Embryonic facial prominence (tissue), 1 donor: ENCODE results near the gene TRAF3.
"Not testable (repeated sequence)": the region's sequence is repeated elsewhere in the genome, so short reads cannot be mapped to it uniquely, and the experiment has no call there.

Source experiments
- DNase-seq: peaks from one replicate; pipeline ENCODE4 v3.0.0-alpha.2; 2016; ENCODE audit errors: extremely low spot score

The TRAF3 gene

GRCh38 chr14:102751088-102751487 lies 26.2 kb upstream of the TRAF3 start:
- DNase-seq = no peak

DNA sequence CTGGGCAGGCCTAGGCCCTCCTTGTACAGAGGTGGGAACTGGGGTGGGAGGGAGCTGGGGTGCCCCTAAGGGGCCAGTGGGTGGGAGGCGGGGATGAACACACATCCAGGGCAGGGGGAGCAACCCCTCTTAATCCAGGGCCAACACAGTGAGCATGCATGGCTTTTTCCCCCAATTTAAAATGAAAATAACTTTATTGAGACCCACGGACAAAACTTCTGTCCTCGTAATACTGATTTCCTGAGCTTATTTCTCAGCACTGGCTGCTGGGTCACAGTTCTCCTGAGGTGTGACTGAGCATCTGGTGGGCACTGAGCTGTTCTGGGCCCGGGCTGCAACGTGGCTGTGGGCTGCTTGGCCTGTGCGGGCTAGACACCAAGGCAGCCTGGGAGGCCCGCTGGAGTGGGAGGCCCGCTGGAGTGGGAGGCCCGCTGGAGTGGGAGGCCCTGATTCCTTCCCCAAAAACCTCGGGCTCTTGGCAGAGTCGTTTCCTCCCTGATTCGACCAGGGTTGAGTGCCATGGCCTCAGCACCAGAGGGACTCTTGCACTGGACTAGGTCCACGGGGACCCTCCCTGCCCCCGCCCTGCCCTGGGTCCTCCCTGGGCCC lies 24.9 kb upstream of the TRAF3 start:
- no peak for DNase-seq

DNA sequence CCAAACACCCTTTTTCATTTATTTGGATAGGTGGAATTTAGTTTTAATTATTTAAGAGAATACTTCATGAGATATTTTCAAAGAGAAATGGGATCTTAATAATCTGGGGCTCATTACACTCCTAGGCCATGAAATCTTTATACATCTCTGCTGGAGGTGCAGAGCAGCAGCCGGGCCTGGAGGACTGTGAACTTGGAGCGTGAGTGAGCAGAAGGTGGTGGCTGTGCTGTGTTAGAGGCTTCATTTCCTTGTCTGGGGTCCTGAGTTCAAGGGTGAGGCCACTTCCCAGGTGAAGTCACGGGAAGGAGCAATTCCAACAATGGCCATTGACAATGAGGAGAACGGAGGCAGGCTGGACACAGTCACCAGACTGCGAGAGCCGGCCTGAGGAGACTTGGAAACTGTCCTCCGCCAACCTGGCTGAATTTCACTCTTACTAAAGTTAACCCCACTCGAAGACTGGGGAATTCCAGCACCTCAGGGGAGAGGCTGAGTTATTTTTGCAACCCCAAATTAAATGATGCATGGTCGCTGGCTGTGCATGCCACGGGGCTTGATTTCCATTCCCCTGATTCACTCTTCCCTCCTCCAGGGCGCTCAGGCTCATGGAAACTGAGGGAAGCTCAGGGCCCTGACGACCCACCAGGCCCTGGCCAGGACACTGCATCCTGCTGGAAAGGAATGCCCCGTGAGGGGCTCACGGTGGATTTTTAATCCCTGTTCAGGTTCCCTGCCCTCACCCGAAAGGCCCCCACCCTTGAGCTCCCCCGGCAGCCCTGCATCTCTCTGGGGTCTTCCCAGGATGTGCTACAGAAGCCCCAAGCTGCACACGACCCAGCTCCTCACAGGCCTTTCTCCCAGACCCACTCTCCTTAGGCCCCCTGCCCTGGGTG lies 22.6 kb upstream of the TRAF3 start:
- DNase-seq = no peak

- no peak for DNase-seq
Measured at GRCh38 chr14:102757646-102758045, 19.6 kb upstream of the TRAF3 start.

- DNase-seq = no peak
Measured at GRCh38 chr14:102758087-102758486, 19.2 kb upstream of the TRAF3 start.

- no peak for DNase-seq
Measured at GRCh38 chr14:102759456-102760187, 17.6 kb upstream of the TRAF3 start.

DNA sequence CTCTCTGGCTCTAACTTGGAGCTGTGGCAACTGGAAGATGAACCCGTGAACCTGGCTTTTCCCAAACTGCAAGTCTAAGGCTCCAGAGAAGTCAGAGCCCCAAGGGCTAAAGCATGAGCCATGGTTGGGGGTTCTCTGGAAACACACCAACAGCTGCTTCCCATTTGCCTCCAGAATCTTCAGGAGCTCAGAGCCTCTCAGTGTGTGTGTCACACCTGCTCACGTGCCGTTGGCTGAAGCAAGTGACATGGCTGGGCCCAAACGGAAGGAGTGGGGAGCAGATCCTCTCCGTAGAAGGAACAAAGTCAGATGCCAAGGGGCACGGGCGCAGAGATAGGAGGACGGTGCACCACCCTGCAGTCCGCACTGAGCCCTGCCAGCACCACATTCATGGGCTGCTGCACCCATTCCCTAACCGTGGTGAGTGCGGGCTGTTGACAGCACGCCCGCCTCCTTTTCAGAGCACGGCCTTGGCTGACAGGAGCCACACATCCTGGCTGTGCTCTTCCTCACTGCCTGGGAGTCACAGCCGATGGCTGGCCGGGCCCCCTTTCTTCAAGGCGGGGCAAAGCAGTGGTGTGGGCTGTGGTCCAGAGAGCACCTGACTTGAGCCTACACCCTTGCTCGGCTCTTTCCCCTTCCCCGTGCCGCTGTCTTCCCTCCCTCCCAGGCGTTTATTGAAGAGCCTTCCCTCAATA lies 16.6 kb upstream of the TRAF3 start:
- DNase-seq = no peak

- DNase-seq = no peak
Measured at GRCh38 chr14:102761206-102761605, 16.0 kb upstream of the TRAF3 start.

DNA sequence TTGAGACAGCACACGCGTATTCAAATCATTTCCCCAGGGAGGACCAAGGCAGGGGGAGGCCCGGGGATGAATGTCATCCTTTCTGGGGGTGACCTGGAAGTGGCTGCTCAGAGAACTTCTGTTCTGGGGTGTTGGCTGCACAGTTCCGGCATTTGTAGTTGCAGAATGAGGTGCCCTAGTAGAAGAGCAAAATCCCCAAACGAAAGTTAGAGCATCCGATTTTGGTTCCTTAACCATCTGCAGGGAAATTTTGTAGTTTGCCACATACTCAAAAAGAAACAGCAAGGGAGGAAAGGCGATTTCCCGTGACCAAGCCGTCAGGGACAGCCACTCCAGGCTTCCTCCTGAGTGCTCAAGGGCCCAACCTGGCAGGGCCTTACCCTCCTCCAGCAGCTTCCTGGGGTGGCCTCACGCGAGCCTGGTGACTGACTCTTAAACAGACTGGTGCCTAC lies 13.0 kb upstream of the TRAF3 start:
- no peak for DNase-seq

DNA sequence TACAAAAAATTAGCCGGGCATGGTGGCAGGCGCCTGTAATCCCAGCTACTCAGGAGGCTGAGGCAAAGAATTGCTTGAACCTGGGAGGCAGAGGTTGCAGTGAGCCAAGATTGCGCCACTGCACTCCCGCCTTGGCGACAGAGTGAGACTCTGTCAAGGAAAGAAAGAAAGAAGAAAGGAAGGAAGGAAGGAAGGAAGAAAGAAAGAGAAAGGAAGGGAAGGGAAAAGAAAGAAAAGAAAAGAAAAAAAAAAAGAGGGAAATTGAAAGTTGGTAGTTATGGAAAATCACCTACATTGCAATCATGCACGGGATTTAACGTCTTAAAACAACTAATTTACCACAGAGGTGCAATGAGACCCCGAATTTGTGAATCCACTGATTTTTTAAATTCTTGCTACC lies 11.5 kb upstream of the TRAF3 start:
- not testable (repeated sequence) for DNase-seq

DNA sequence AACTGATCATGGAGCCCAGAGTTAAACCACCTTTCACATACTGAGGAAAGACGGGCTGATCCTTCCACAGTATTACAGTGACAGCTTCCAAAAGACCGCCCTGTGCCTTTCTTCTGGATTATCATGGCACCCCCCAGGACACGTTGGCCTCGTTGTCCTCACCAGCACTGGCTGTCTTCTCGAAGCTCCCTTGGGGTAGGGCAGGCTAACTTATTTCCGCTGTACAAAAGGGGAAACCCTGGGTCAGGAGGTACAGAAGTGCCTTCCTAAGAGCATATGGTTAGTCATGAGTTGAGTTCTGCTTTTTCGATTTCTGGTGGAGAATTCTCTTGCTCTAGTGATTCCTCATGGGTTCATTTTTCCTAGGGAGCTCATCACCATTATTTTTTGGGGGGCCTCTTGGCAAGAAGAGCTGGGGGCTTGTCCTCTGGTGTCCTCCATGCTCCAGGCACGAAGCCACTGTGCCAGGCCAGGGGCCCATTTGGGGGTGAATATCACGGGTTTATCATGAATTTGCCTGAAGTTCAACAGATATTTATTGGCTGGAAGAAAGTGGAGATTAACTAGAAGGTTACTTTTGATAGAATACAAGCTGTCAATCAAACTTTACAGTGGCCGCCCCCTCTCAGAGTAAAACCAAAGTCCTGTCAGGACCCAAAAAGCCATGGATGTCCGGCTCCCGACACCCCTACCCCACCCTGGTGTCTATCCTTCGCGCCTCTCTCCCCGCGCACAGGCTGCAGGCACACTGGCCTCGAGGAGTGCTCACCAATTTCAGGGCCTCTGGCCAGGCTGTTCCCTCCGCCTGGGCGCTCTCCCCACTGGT lies 8.8 kb upstream of the TRAF3 start:
- DNase-seq = no peak

DNA sequence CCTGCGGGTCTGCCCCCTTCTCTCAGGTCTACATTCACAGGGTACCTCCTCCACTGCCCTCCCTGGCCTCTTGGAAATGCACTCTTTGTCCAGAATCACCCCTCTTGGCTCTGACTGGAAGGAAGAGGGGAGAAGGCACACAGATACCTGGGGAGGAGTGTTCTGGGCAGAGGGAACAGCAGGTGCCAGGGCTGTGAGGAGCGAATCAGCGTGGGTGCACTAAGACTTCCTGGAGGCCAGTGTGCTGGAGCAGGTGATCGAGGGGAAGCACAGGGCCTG lies 8.3 kb upstream of the TRAF3 start:
- DNase-seq = no peak

DNA sequence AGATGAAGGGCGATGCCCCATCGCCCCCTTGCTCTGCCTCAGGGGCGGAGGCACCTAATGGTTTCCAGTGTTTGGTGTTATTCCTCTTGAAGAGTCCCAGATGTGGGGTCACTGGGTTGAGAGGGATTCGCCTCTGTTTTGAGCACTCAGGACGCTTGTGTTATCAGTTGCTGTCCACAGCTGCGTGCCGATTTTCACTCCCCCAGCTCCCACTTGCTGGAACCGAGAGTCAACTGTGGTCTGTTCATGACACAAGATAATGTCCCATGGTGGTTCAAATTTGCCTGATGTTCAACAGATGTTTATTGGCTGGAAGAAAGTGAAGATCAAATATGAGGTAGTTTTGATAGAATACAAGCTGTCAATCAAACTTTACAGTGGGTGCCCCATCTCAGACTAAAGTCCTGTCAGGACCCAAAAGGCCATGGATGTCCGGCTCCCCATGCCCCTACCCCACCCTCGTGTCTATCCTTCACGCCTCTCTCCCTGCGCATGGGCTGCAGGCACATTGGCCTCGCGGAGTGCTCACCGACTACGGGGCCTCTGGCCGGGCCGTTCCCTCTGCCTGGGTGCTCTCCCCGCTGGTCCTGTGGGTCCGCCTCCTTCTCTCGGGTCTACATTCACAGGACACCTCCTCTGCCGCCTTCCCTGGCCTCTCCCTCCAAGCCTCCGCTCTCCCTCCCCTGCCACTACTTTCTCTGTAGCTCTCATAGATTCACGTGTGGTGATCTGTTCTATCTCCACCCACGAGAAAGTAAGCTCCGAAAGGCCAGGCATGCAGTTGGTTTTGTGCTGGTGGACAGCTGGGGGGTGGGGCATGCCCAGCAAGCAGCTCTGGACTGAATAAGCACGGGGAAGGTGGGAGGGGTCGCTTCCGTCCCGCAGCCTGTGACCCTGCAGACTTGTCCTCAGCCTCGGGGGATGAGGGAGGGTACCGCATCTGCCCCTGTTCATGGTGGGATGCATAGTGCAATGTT lies 6.8 kb upstream of the TRAF3 start:
- no peak for DNase-seq

GRCh38 chr14:102771144-102771543 lies 6.1 kb upstream of the TRAF3 start:
- no peak for DNase-seq

DNA sequence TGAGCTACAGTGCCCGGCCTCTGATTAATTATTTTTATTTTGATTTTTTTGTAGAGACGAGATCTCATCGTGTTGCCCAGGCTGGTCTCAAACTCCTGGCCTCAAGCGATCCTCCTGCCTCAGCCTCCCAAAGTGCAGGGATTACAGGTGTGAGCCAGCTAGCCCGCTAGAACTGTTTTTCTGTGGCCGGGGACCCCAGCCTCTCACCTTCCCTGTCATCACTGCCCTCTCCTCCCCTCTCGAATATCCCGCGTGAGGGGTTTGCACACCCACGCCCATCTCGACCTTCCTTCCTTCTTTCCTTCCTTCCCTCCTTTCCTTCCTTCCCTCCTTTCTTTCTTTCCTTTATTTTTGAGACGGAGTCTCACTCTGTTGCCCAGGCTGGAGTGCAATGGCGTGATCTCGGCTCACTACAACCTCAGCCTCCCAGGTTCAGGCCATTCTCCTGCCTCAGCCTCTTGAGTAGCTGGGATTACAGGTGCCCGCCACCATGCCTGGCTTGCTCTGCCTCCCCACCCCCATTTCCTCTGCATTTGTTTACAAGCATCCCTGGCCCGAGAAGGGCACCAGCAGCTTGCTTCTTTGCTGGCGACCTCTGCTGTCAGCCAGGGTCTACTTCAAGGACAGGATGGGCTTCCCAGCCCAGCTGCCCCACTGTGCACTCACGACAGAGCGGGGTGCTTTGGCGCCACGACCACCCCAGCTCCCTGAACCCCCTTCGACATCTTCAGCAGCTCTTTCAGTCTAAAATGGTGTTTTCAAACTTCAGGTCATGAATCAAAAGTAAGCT lies 4.3 kb upstream of the TRAF3 start:
- no peak for DNase-seq

DNA sequence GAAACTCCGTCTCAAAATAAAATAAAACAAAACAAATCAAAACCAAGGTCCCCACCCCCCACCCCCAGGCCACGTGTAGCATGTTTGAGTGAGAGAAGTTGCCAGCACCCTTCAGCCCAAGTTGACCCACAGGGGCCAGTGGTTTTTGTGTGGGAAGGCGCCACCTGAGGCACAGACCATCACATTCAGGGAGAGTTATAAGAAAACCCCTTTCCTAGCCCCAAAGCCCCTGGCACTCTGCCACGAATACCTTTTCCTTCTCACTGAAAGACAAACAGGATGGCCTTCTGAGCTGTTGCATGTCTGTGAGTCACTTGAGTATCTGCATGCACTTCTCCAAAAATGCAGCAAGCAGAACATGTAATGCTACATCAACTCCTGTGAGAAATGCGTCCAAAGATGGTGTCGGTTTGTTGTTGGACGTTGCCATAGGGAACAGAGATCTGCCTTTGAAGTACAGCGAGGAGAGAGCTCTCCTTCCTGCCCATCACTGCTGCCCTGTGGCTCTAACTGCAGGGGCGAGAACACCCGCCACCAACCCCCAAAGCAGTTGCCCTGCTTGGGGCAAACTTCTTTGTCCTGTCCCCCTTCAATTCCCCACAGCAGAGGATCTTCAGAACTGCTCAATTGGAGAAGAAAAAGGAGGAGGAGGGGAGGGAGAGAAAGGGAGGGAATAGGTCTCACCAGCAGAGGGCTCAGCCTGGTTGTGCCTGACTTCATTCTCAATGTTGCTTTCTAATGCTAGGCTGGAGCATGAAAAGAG lies 2.7 kb upstream of the TRAF3 start:
- DNase-seq = peak; percentile 72

DNA sequence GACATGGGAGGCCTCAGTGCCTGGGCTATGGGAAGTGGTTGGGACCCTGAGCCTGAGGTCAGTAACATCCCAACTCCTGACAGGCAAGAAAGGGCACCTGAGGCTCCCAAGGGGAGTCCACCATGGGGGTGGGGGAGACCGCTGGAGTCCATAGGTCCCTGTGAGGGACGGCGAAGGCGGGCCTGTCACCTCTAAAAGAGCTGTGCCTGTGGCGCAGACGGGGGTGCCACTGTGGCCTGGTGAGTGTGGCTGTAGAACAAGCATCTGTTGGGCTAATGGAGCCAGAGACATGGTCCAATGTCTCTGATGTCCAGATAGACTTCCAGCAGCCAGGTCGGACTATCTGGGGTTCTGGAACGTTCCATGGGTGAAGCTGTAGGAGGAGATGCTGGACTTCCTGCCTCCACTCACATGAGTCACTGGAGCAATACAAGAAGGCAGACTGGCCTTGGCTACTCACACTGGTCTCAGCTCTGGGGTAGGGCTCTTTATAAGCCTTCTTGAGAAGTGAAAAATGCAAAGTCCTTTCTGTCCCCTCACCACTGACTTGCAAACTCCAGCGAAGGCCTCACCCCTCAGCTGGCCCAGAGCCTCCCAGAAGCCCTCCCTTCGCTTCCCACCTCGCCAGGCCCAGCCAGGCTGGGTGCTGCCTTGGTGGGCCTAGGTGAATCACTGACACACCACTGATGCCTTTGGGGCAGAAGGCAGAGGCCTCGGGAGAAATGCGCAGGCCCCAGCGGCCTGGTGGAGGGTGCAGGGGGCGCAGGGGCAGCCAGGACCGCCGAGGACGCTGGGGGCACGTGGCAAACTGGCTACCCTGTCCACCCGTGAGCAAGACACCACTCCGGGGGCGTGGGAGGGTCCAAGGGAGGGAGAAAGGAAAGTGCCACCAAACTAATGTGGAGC lies 1.1 kb upstream of the TRAF3 start:
- no peak for DNase-seq
